Activated CD4-positive, alpha-beta memory T cell treated with anti-CD3 and anti-CD28 coated beads, Interleukin-2, amount 10 ng/mL, durations not matched to agents 7 days and 5 days (primary cell): ENCODE results near the gene AJM1. TPM values are rescaled to one million over a fixed set of nuclear protein-coding genes. Genes with fewer than 3 reads are reported as not detected.
"Not testable (repeated sequence)": the region's sequence is repeated elsewhere in the genome, so short reads cannot be mapped to it uniquely, and the experiment has no call there.

ENCODE experiments used
- CTCF ChIA-PET: fragments of 350-600 bp; sonication (Branson Sonifier 250); formaldehyde crosslinking; loops from one replicate; lab custom pipeline; 2021; ENCODE audit warnings: antibody characterized with exemption, inconsistent platforms; lab: Charles Lee
- POLR2A ChIA-PET: fragments of 350-600 bp; sonication (Branson Sonifier 250); formaldehyde crosslinking; loops from one replicate; lab custom pipeline; 2021; ENCODE audit warnings: antibody characterized with exemption; lab: Charles Lee
- DNase-seq: peaks from one replicate; pipeline ENCODE4 v3.0.0-alpha.2; 2020
- H3K27ac Mint-ChIP-seq: one replicate; pipeline ENCODE4 v1.8.0; 2021; ENCODE audit warnings: mild to moderate bottlenecking, mixed read lengths
- H3K27me3 Mint-ChIP-seq: one replicate; pipeline ENCODE4 v1.8.0; 2021; ENCODE audit warnings: mixed read lengths
- H3K36me3 Mint-ChIP-seq: one replicate; pipeline ENCODE4 v1.8.0; 2021; ENCODE audit warnings: low read depth, mixed read lengths
- H3K4me1 Mint-ChIP-seq: one replicate; pipeline ENCODE4 v1.8.0; 2021; ENCODE audit warnings: mixed read lengths
- H3K4me3 Mint-ChIP-seq: one replicate; pipeline ENCODE4 v1.8.0; 2021; ENCODE audit warnings: mild to moderate bottlenecking, mixed read lengths
- H3K9me3 Mint-ChIP-seq: one replicate; pipeline ENCODE4 v1.8.0; 2021; ENCODE audit warnings: mixed read lengths
- total RNA-seq, 2 experiments: library from RNA; stranded (reverse); gene quantifications; one replicate each; pipeline ENCODE4 v1.2.3, GENCODE V29; 2021

Gene AJM1
- total RNA-seq, 2 experiments from 2014 or later, result 8.7 TPM

DNA sequence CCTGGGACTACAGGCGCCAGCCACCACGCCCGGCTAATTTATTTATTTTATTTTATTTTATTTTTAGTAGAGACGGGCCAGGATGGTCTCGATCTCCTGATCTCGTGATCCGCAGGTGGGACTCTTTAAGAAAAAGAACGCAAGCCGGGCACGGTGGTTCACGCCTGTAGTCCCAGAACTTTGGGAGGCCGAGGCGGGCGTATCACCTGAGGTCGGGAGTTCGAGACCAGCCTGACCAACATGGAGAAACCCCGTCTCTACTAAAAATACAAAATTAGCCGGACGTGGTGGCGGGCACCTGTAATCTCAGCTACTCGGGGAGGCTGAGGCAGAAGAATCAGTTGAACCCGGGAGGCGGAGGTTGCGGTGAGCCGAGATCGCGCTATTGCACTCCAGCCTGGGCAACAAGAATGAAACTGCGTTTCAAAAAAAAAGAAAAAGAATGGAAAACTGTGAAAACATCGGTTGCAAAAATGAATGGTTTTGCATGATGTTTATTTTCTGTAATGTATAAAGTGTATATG lies 24.7 kb downstream of the AJM1 start:
- CTCF ChIA-PET, H3K9me3 Mint-ChIP-seq, H3K27me3 Mint-ChIP-seq, POLR2A ChIA-PET, DNase-seq: not testable (repeated sequence)
- Mint-ChIP-seq H3K27ac (peak overlapping the region; percentile 67), H3K4me3 (peak overlapping the region; percentile 70), H3K36me3 (peaks cover 22% of the 10 kb centered on the region), H3K4me1 (peaks cover 21% of the 10 kb centered on the region)

DNA sequence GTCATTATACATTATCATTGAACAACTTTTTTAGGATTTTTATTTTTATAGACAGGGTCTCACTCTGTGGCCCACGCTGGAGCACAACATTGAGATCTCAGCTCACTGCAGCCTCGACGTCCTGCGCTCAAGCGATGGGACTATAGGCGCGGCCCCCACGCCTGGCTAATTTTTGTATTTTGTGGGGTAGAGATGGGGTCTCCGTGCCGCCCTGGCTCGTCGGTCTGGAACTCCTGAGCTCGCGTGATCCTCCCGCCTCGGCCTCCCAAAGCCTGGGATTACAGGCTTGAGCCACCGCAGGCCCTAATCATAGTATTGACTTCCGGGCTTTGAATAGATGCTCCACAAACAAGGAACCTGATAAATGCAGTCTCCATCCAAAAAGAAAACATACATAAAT lies 25.2 kb downstream of the AJM1 start:
- Mint-ChIP-seq H3K27ac (no peak overlapping the region), H3K4me1 (peaks cover 21% of the 10 kb centered on the region), H3K36me3 (peaks cover 22% of the 10 kb centered on the region), H3K9me3 (no peaks in the 10 kb centered on the region), H3K27me3 (no peaks in the 10 kb centered on the region), H3K4me3 (peak overlapping the region; percentile 60)
- no peak for DNase-seq
- ChIA-PET CTCF (no interaction called here), POLR2A (no interaction called here)

DNA sequence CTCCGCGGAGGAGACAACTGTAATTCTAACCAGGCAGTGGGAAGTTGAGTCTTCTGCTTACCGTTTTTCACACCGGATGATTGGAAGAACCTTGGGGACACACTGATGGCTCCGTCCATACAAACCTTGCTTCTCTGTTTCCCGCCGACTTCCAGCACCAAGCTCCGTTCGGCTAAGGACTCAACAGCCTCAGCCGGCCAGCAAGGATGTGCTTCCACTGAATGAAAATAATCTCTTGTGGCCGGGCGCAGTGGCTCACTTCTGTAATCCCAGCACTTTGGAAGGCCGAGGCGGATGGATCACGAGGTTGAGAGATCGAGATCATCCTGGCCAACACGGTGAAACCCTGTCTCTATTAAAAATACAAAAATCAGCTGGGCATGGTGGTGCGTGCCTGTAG lies 25.6 kb downstream of the AJM1 start:
- H3K9me3 Mint-ChIP-seq, result peaks cover 2% of the 10 kb centered on the region
- H3K27ac Mint-ChIP-seq, result no peak overlapping the region
- peaks cover 21% of the 10 kb centered on the region for H3K4me1 Mint-ChIP-seq
- ChIA-PET CTCF (no interaction called here), POLR2A (interaction anchor here (1.4 kb wide), 1 partner anchor 14 kb away, joined by 3 read pairs; no protein-coding TSS in a partner anchor)
- no peaks in the 10 kb centered on the region for H3K27me3 Mint-ChIP-seq
- DNase-seq, result no peak
- peak overlapping the region; percentile 60 for H3K4me3 Mint-ChIP-seq
- peaks cover 20% of the 10 kb centered on the region for H3K36me3 Mint-ChIP-seq

DNA sequence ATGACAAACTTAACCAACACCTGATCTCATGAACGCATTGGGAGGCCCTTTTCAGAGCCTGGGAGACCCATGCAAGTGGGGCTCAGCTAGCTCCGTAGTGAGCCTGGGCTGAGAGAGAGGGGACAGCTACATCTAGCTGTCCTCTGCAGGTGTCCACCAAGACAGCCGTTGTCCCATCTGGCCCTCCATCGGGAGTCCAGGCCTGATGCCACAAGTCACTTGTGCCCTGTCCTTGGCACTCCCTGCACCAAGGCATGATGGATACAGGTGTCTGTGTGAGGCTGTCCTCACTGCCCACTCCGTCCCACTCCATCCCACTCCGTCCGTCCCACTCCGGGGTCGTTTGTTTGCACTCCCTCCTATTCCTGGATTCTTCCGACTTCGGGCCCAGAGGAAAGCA lies 26.4 kb downstream of the AJM1 start:
- Mint-ChIP-seq H3K4me3 (peak overlapping the region; percentile 56), H3K27me3 (no peaks in the 10 kb centered on the region), H3K4me1 (peaks cover 19% of the 10 kb centered on the region), H3K27ac (no peak overlapping the region), H3K36me3 (peaks cover 13% of the 10 kb centered on the region), H3K9me3 (peaks cover 2% of the 10 kb centered on the region)
- CTCF ChIA-PET, result no interaction called here
- POLR2A ChIA-PET, result interaction anchor here (1.4 kb wide), 1 partner anchor 13 kb away, joined by 3 read pairs; no protein-coding TSS in a partner anchor
- no peak for DNase-seq

DNA sequence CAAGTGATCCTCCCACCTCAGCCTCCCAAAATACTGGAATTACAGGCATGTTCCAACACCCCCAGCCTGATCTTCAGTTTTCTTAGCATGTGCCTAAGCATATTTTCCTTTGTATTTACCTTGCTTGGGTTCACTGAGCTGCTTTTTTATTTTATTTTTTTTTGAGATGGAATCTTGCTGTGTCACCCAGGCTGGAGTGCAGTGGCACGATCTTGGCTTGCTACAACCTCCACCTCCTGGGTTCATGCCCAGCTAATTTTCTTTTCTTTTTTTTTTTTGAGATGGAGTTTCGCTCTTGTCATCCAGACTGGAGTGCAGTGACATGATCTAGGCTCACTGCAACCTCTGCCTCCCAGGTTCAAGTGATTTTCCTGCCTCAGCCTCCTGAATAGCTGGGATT lies 27.3 kb downstream of the AJM1 start:
- H3K27me3 Mint-ChIP-seq, H3K9me3 Mint-ChIP-seq, POLR2A ChIA-PET, H3K27ac Mint-ChIP-seq, DNase-seq, H3K36me3 Mint-ChIP-seq, H3K4me3 Mint-ChIP-seq: not testable (repeated sequence)
- H3K4me1 Mint-ChIP-seq, result peaks cover 11% of the 10 kb centered on the region
- CTCF ChIA-PET, result interaction anchor here (0.7 to 0.8 kb wide), 2 partner anchors 17 to 338 kb away, joined by 3 read pairs; partner anchors contain the start of gene TRAF2

DNA sequence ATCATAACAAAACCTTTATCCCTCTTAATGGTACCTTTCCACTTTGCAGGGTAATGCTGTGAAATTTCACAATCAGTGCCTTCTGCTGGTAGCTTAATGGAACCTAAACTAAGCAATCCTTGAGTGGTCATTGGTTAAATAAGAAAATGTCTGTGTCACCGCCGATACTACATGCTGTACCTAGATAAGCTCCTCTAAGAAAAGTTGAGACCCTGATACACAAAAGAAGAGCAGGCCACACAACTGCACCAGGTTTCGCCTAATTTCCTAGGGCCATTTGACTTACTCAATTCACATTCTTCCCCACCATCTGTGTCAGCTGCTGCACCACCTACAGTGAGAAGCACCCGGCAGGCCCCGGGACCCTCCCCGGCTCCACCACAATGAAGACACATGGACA lies 32.9 kb downstream of the AJM1 start:
- no peak for DNase-seq
- Mint-ChIP-seq H3K27ac (no peak overlapping the region), H3K27me3 (no peaks in the 10 kb centered on the region), H3K9me3 (peaks cover 2% of the 10 kb centered on the region), H3K36me3 (no peaks in the 10 kb centered on the region), H3K4me1 (peaks cover under 1% of the 10 kb centered on the region), H3K4me3 (no peak overlapping the region)
- POLR2A ChIA-PET, result no interaction called here
- CTCF ChIA-PET, result no interaction called here

DNA sequence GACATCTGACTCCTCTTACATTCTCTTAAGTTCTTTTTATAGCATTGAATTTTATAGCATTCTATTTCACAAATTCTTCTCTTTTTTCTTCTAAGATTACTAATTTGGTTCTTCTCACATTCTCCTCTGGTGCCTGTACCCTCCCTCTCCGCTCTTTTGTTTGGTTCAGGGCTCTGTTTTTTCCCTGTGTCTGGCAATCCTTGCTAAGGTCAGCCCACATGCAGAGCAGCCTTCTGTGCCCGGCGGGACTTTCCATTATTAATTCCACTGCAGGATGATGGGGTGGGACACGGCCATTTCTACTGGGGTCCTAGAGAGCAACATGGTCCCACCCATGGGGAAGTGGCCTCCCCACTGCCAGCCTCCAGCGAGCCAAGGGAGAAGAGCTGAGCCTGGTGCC lies 34.2 kb downstream of the AJM1 start:
- Mint-ChIP-seq H3K4me1 (peaks cover 12% of the 10 kb centered on the region), H3K27me3 (no peaks in the 10 kb centered on the region), H3K9me3 (peaks cover 2% of the 10 kb centered on the region), H3K36me3 (no peaks in the 10 kb centered on the region), H3K4me3 (no peak overlapping the region), H3K27ac (no peak overlapping the region)
- CTCF ChIA-PET, result no interaction called here
- DNase-seq, result no peak
- POLR2A ChIA-PET, result no interaction called here

DNA sequence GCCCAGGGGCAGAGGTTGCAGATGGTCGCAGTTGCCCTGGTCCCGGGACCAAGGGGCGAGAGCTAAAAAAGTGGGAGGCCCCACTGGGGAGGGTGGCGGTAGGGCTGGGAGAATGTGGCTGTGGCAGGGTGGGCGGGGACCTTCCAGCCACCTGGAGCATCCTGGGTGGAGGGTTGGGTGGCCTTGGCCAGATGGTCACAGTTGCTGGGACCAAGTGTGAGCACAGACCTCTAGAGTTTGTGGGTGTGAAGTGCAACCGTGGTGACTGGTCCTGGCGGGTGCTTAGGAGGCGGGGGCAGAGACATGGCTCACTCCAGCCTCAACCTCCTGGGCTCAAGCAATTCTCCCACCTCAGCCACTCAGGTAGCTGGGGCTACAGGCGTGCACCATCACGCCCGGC lies 38.4 kb downstream of the AJM1 start:
- ChIA-PET CTCF (interaction anchor here (1.2 to 1.9 kb wide), 6 partner anchors 8 to 154 kb away, joined by 3 to 6 read pairs (median 4); partner anchors contain the start of gene AJM1), POLR2A (interaction anchor here (0.9 to 3.5 kb wide), 8 partner anchors 17 to 154 kb away, joined by 3 to 19 read pairs (median 4); partner anchors contain the start of gene MAMDC4)
- H3K36me3 Mint-ChIP-seq, result peaks cover 7% of the 10 kb centered on the region
- H3K4me1 Mint-ChIP-seq, result peaks cover 43% of the 10 kb centered on the region
- no peak overlapping the region for H3K4me3 Mint-ChIP-seq
- no peaks in the 10 kb centered on the region for H3K27me3 Mint-ChIP-seq
- no peaks in the 10 kb centered on the region for H3K9me3 Mint-ChIP-seq
- DNase-seq, result no peak
- peak overlapping the region; percentile 91 for H3K27ac Mint-ChIP-seq

DNA sequence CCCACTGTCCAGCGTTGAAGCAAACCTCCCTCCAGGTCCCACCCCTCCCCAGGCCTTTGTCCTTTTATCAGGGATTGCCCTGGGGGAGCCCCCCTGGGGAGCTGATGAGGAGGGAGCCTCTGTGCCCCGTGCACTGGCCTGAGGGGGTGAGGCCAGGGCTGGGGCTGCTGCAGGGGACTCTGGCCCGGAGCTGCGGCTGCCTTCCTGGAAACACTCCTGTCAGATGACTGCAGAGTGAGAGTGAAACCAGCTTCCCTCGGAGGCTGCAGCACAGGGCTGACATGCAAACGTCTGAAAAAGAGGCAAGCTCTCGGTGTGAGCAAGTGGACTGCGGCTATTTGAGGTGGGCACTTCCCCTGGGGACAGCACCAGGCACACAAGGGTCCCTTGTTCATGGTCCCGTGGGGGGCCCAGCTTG lies 39.4 kb downstream of the AJM1 start:
- POLR2A ChIA-PET, result interaction anchor here (0.7 to 3.5 kb wide), 26 partner anchors 9 to 359 kb away, joined by 3 to 36 read pairs (median 4); partner anchors contain the start of genes AJM1, EDF1, MAMDC4 and PAXX
- H3K27me3 Mint-ChIP-seq, result no peaks in the 10 kb centered on the region

DNA sequence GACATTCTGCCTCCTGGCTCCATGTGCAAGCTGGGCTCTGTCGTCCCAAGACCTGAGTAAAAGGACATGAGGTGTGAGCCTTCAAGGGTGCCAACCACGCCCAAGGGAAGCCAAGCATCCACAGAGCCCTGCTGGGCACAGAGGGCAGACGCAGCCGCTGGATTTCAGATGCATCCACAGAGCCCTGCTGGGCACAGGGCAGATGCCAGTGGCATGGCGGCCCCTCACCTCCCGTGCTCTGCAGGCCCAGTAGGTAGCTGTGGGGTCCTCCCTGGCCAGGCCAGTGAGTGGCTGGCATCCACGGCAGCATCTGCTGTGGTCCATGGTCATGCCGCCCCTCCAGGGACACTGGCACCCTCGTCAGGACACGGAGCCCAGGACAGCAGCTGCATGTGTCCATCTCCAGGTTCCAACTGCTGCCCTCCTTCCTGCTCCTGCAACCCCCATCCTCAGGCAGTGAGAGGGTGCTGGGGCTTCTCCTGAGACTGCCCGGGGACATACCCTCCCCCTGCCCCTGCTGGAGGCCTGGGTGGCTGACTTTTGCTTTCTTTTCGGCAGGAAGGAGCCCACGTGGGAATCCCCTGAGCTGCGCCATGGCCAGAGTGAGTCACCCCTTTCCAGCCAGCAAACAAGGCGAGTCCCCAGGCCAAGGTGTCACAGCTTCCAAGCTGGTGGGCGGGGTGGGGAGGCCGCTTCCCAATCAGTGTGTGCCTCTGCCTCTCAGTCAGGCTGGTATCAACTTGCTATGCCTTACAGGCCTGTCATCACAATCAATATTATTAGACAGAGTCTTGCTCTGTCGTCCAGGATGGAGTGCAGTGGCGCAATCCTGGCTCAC lies 40.0 kb downstream of the AJM1 start:
- POLR2A ChIA-PET, result interaction anchor here (0.7 to 3.5 kb wide), 24 partner anchors 10 to 358 kb away, joined by 3 to 36 read pairs (median 4); partner anchors contain the start of genes AJM1, EDF1, PAXX and RABL6
- Mint-ChIP-seq H3K9me3 (no peaks in the 10 kb centered on the region), H3K4me3 (peak overlapping the region; percentile 69), H3K27me3 (no peaks in the 10 kb centered on the region), H3K4me1 (peaks cover 46% of the 10 kb centered on the region), H3K36me3 (peaks cover 10% of the 10 kb centered on the region), H3K27ac (peak overlapping the region; percentile 91)
- CTCF ChIA-PET, result interaction anchor here (0.6 to 1.8 kb wide), 12 partner anchors 10 to 186 kb away, joined by 3 to 6 read pairs (median 3); partner anchors contain the start of genes EDF1 and NPDC1
- peak; percentile 90 for DNase-seq

More for the DNA sequence above, 39.4 kb downstream of the AJM1 start:
- peaks cover 43% of the 10 kb centered on the region for H3K4me1 Mint-ChIP-seq
- H3K4me3 Mint-ChIP-seq, result peak overlapping the region; percentile 69
- no peaks in the 10 kb centered on the region for H3K9me3 Mint-ChIP-seq
- DNase-seq, result peak; percentile 76
- H3K36me3 Mint-ChIP-seq, result peaks cover 7% of the 10 kb centered on the region
- CTCF ChIA-PET, result interaction anchor here (0.6 to 1.9 kb wide), 12 partner anchors 9 to 187 kb away, joined by 3 to 6 read pairs (median 3); partner anchors contain the start of genes AJM1, EDF1 and NPDC1
- peak overlapping the region; percentile 91 for H3K27ac Mint-ChIP-seq

DNA sequence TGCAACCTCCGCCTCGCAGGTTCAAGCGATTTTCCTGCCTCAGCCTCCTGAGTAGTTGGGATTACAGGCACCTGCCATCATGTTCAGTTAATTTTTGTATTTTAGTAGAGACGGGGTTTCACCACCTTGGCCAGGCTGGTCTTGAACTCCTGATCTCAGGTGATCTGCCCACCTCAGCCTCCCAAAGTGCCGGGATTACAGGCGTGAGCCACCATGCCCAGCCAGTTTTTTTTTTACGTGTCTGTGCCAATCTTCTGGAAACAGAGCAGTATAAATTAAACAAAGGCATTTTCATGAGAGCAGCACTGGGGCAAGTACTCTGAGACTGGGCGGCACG lies 40.6 kb downstream of the AJM1 start:
- Mint-ChIP-seq H3K36me3 (peaks cover 13% of the 10 kb centered on the region), H3K4me1 (peaks cover 49% of the 10 kb centered on the region), H3K27ac (peak overlapping the region; percentile 91), H3K4me3 (peak overlapping the region; percentile 69)
- ChIA-PET CTCF (interaction anchor here (1.2 to 1.4 kb wide), 2 partner anchors 19 to 146 kb away, joined by 4 to 5 read pairs; no protein-coding TSS in a partner anchor), POLR2A (interaction anchor here (1.2 to 3.5 kb wide), 5 partner anchors 18 to 76 kb away, joined by 4 to 36 read pairs (median 10); partner anchors contain the start of gene RABL6)
- H3K27me3 Mint-ChIP-seq, H3K9me3 Mint-ChIP-seq, DNase-seq: not testable (repeated sequence)

DNA sequence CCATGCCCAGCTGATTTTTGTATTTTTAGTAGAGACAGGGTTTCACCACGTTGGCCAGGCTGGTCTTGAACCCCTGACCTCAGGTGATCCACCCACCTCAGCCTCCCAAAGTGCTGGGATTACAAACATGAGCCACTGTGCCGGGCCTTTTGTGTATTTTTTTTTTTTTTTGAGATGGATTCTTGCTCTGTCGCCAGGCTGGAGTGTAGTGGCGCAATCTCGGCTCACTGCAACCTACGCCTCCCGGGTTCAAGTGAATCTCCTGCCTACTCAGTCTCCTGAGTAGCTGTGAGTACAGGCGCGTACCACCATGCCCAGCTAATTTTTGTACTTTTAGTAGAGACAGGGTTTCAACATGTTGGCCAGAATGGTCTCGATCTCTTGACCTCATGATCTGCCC lies 41.4 kb downstream of the AJM1 start:
- not testable (repeated sequence) for H3K9me3 Mint-ChIP-seq, DNase-seq, H3K27me3 Mint-ChIP-seq
- Mint-ChIP-seq H3K4me1 (peaks cover 56% of the 10 kb centered on the region), H3K27ac (peak overlapping the region; percentile 91), H3K4me3 (peak overlapping the region; percentile 69), H3K36me3 (peaks cover 13% of the 10 kb centered on the region)
- CTCF ChIA-PET, result interaction anchor here (1.2 to 1.4 kb wide), 3 partner anchors 18 to 145 kb away, joined by 3 to 4 read pairs (median 4); partner anchors contain the start of gene AJM1
- POLR2A ChIA-PET, result interaction anchor here (0.6 to 3.5 kb wide), 4 partner anchors 18 to 155 kb away, joined by 3 to 19 read pairs (median 4); no protein-coding TSS in a partner anchor
